ENCODE results near the gene CDC25B. TPM values are rescaled to one million over a fixed set of nuclear protein-coding genes. Genes with fewer than 3 reads are reported as not detected.

CDC25B gene
- total and polyA plus RNA-seq, 2 experiments from 2014 or later: 9.7 to 59.9 TPM

GRCh38 chr20:3758566-3758965 is 37.5 kb upstream of the CDC25B start:
- Histone ChIP-seq H3K4me3 (no peak overlapping the region), H3K27ac (no peak overlapping the region), H3K36me3 (no peaks in the 10 kb centered on the region), H3K9me3 (ENCODE audit: low read depth) (no peaks in the 10 kb centered on the region), H3K27me3 (no peaks in the 10 kb centered on the region), H3K4me1 (ENCODE audit: low read depth) (no peaks in the 10 kb centered on the region)
- TF ChIP-seq CTCF (IDR thresholded peaks at IDR 0.05; ENCODE audit: low read depth, low read length): no peak
- DNase-seq (ENCODE audit: low read depth in 1 of 2, low spot score in 1 of 2): no peak

GRCh38 chr20:3759316-3759823 is 36.7 kb upstream of the CDC25B start:
- H3K4me3 ChIP-seq: no peak overlapping the region

GRCh38 chr20:3759884-3760283 is 36.2 kb upstream of the CDC25B start:
- no peaks in the 10 kb centered on the region for H3K4me1 ChIP-seq (ENCODE audit: low read depth)
- no peaks in the 10 kb centered on the region for H3K27me3 ChIP-seq
- H3K9me3 ChIP-seq (ENCODE audit: low read depth): no peaks in the 10 kb centered on the region
- no peak for TF ChIP-seq CTCF (IDR thresholded peaks at IDR 0.05; ENCODE audit: low read depth, low read length)
- no peak for DNase-seq (ENCODE audit: low read depth in 1 of 2, low spot score in 1 of 2)
- no peak overlapping the region for H3K27ac ChIP-seq
- H3K36me3 ChIP-seq: no peaks in the 10 kb centered on the region
- H3K4me3 ChIP-seq: no peak overlapping the region

More at GRCh38 chr20:3759316-3759823, 36.7 kb upstream of the CDC25B start:
- Histone ChIP-seq H3K4me1 (ENCODE audit: low read depth) (no peaks in the 10 kb centered on the region), H3K27ac (no peak overlapping the region), H3K36me3 (no peaks in the 10 kb centered on the region), H3K9me3 (ENCODE audit: low read depth) (no peaks in the 10 kb centered on the region), H3K27me3 (no peaks in the 10 kb centered on the region)
- no peak for TF ChIP-seq CTCF (IDR thresholded peaks at IDR 0.05; ENCODE audit: low read depth, low read length)
- no peak for DNase-seq (ENCODE audit: low read depth in 1 of 2, low spot score in 1 of 2)

DNA sequence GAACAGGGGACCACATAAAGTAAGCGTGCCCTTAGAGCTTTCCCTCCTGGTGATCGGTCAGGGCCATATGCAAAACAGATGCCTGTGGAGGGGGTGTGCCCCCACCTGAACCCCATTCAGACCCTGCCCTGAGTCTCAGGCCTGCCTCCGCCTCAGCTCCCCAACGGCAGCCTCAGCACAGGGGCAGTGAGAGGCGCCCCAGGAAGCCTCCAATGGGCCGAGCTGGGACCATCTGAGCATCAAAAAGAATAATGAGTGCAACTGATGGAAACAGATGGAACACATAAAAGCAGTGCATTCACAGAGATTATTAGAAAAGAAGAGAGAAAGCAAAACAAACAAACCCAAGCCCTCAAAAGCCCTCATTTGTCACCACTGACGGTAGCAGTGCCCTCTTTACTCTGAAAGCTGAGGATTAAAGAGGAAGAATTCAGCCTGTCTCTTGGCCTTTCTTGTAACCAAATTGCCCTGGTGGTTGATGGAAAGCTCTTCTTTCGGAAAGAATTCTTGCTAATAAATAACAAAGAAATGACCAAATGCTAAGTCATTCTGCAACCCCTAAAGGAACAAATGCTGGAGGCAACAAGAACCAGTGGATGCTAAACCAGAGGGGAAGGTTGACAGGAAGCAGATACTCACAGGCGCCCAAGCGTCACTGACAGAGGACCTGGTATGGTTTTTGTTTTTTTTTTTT is 35.3 kb upstream of the CDC25B start:
- no peak for TF ChIP-seq CTCF (IDR thresholded peaks at IDR 0.05; ENCODE audit: low read depth, low read length)
- no peaks in the 10 kb centered on the region for H3K36me3 ChIP-seq
- no peak for DNase-seq (ENCODE audit: low read depth in 1 of 2, low spot score in 1 of 2)
- H3K4me1 ChIP-seq (ENCODE audit: low read depth): no peaks in the 10 kb centered on the region
- no peaks in the 10 kb centered on the region for H3K9me3 ChIP-seq (ENCODE audit: low read depth)
- H3K4me3 ChIP-seq: no peak overlapping the region
- no peaks in the 10 kb centered on the region for H3K27me3 ChIP-seq
- no peak overlapping the region for H3K27ac ChIP-seq

DNA sequence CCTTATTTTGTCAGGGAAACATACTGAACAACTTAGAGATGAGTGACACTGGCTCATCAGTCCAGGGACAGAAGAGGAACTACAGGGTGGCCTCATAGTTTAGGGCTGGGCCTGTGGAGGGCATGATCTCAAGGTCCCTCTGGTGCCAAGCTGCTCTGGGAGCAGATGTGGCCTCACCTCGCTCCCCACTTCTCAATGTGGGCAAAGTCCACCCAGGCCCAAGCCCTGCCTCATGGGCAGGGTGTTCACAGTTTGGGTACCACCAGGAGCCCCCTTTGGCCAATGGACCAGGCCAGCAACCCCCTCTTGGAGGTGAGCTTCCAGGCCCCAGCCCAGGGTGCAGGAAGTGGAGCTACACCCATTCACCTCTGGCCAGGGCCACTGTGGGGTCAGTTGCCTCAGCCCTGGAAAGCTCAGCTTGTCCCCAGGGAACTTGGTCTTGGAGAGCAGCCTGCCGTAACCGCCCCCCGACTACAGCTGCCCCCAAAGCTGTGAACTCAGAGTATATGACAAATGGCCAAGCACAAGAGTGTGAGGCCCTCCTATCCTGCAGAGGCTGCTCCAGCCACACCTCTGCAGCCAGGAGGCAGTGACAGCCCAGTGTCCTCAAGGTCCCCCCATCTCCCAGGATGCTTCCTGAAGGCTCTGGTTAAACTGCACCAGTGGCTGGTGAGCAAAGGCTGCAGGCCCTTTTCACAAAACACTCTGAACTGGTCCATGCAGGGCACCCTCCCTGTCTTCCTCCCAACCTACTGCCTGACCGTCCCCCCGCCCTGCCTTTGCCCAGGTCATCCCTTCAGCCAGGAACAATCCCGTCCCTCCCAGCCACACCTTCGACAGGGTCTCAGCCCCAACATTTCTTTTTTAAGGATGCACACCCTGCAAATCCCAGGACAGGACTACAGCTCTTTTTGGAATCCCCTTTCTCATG is 32.2 kb upstream of the CDC25B start:
- H3K4me1 ChIP-seq (ENCODE audit: low read depth): no peaks in the 10 kb centered on the region
- no peaks in the 10 kb centered on the region for H3K27me3 ChIP-seq
- H3K4me3 ChIP-seq: no peak overlapping the region
- no peak for TF ChIP-seq CTCF (IDR thresholded peaks at IDR 0.05; ENCODE audit: low read depth, low read length)
- DNase-seq (ENCODE audit: low read depth in 1 of 2, low spot score in 1 of 2): no peak
- H3K9me3 ChIP-seq (ENCODE audit: low read depth): no peaks in the 10 kb centered on the region
- no peak overlapping the region for H3K27ac ChIP-seq
- H3K36me3 ChIP-seq: no peaks in the 10 kb centered on the region
